Transverse colon (tissue), 4 donors: ENCODE measurements around the gene SHOX. TPM values are rescaled to one million over a fixed set of nuclear protein-coding genes. Genes with fewer than 3 reads are reported as not detected.

Experiments
- DNase-seq: peaks from one replicate; pipeline ENCODE4 v3.0.0-alpha.2; 2019
- H3K27ac ChIP-seq, 4 donors: fragments of 200-600 bp; sonication (generic); 2 replicates each; pipeline ENCODE4 v1.5.1; 2016 to 2018; ENCODE audit warnings: inconsistent platforms in 4 of 4
- H3K27me3 ChIP-seq: fragments of 200-600 bp; sonication (generic); 2 replicates; pipeline ENCODE4 v1.5.1; 2017; ENCODE audit warnings: inconsistent platforms
- H3K36me3 ChIP-seq, 4 donors: fragments of 200-600 bp; sonication (generic); 2 replicates each; pipeline ENCODE4 v1.5.1; 2017 to 2019; ENCODE audit warnings: inconsistent platforms in 4 of 4
- H3K4me1 ChIP-seq, 4 donors: fragments of 200-600 bp; sonication (generic); 2 replicates each; pipeline ENCODE4 v1.5.1; 2017 to 2020; ENCODE audit warnings: inconsistent platforms in 4 of 4
- H3K4me3 ChIP-seq, 4 donors: fragments of 200-600 bp; sonication (generic); 1 replicate in 1 of 4; 2 replicates in 3 of 4; pipeline versions ENCODE4 v1.5.1 to v1.6.1; 2017 to 2019; ENCODE audit warnings: inconsistent platforms in 4 of 4
- H3K9me3 ChIP-seq, 2 donors: fragments of 200-600 bp; sonication (generic); 2 replicates each; pipeline ENCODE4 v1.5.1; 2017 to 2019; ENCODE audit warnings: inconsistent platforms in 2 of 2
- EP300 ChIP-seq: sonication (generic); formaldehyde crosslinking; IDR thresholded peaks from one replicate; pipeline ENCODE4 v1.6.1; 2017; ENCODE audit warnings: antibody characterized with exemption, low read depth
- POLR2A ChIP-seq: fragments of 450-650 bp; IDR thresholded peaks from one replicate; pipeline ENCODE4 v1.6.1; 2016; ENCODE audit warnings: antibody characterized with exemption, mild to moderate bottlenecking, moderate library complexity
- POLR2AphosphoS5 ChIP-seq, 3 donors: sonication (generic); formaldehyde crosslinking; IDR thresholded peaks; one replicate each; pipeline ENCODE4 v1.6.1; 2016; ENCODE audit warnings: antibody characterized with exemption in 3 of 3
- WGBS, 2 donors: methylation state at CpG; one replicate each; pipeline ENCODE4 v1.1.5; 2018; ENCODE audit warnings: low coverage in 1 of 2; 5-methylcytosine and 5-hydroxymethylcytosine counted together
- in situ Hi-C, 4 donors: fragments of 200-750 bp; cut with MboI; loops; one replicate each; pipeline versions ENCODE4 v1.15.0 to v1.15.1; 2017; ENCODE audit warnings: low sequenced_read_pairs in 3 of 4, low pct_ligation_motif_present in 1 of 4, low pct_unique_long_range_greater_than_20kb in 1 of 4
- intact Hi-C: fragments of 100-400 bp; cut with DNase I; formaldehyde crosslinking; loops from one replicate; pipeline ENCODE4 v1.15.1; 2023; ENCODE audit warnings: low total_unique reads
- total RNA-seq, 4 donors: library from RNA; depleted of rRNA; stranded (reverse); fragments of >200 nt; gene quantifications; one replicate each; pipeline ENCODE4 v1.1.0, GENCODE V29; 2016
- TF ChIP-seq, protein P1 (sequence below), 5 experiments: fragments of 200-600 bp in 3 of 5; fragments of 450-650 bp in 2 of 5; sonication (generic) in 3 of 5; IDR thresholded peaks; 1 replicate in 2 of 5; 2 replicates in 3 of 5; pipeline ENCODE4 v1.5.1; 2016 to 2017; ENCODE audit warnings: antibody characterized with exemption in 5 of 5, inconsistent platforms in 3 of 5, mild to moderate bottlenecking in 2 of 5, moderate library complexity in 1 of 5

SHOX gene
- total RNA-seq, 4 donors from 2014 or later: 0.14 to 2.6 (median 0.16) TPM; not detected in 1

DNA sequence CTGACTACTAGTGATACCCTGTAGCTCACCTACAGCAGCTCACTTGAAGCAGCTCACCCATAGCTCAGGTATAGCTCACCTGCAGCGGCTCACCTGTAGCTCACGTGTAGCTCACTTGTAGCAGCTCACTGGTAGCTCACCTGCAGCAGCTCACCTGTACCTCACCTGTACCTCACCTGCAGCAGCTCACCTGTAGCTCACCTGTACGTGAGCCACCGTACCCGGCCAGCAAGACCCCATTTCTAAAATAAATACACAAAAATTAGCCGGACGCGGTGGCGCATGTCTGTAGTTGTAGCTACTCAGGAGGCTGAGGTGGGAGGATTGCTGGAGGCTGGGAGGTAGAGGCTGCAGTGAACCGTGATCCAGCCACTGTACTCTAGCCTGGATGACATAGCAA is 30.6 kb downstream of the SHOX start:
- Histone ChIP-seq H3K27me3 (no peaks in the 10 kb centered on the region), H3K27ac (no peak overlapping the region), H3K4me3 (no peak overlapping the region), H3K4me1 (no peaks in the 10 kb centered on the region), H3K9me3 (no peaks in the 10 kb centered on the region), H3K36me3 (no peaks in the 10 kb centered on the region)
- in situ Hi-C loops: no loop called here
- no peak for TF ChIP-seq POLR2A
- TF ChIP-seq, protein P1, sequence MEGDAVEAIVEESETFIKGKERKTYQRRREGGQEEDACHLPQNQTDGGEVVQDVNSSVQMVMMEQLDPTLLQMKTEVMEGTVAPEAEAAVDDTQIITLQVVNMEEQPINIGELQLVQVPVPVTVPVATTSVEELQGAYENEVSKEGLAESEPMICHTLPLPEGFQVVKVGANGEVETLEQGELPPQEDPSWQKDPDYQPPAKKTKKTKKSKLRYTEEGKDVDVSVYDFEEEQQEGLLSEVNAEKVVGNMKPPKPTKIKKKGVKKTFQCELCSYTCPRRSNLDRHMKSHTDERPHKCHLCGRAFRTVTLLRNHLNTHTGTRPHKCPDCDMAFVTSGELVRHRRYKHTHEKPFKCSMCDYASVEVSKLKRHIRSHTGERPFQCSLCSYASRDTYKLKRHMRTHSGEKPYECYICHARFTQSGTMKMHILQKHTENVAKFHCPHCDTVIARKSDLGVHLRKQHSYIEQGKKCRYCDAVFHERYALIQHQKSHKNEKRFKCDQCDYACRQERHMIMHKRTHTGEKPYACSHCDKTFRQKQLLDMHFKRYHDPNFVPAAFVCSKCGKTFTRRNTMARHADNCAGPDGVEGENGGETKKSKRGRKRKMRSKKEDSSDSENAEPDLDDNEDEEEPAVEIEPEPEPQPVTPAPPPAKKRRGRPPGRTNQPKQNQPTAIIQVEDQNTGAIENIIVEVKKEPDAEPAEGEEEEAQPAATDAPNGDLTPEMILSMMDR (IDR thresholded peaks at IDR 0.05): no peak
- TF ChIP-seq POLR2AphosphoS5 (IDR thresholded peaks at IDR 0.05): no peak
- no peak for TF ChIP-seq EP300
- WGBS, 2 donors: 89% methylated on average over 10 of the region's 10 CpGs; no CpG with 5 or more reads in 1 of the 2 donors
- intact Hi-C loops: no loop called here
- DNase-seq: no peak

GRCh38 chrX:662126-662525 is 31.5 kb downstream of the SHOX start:
- TF ChIP-seq POLR2A (no peak), EP300 (no peak), POLR2AphosphoS5 (IDR thresholded peaks at IDR 0.05) (no peak)
- TF ChIP-seq, protein P1 (IDR thresholded peaks at IDR 0.05): no peak
- WGBS, 2 donors: 61 to 83% methylated on average over 3 to 20 of the region's 20 CpGs
- H3K27me3 ChIP-seq: no peaks in the 10 kb centered on the region
- DNase-seq: no peak
- no peak overlapping the region for H3K27ac ChIP-seq
- H3K4me1 ChIP-seq: no peaks in the 10 kb centered on the region
- intact Hi-C loops: no loop called here
- in situ Hi-C loops: no loop called here
- no peak overlapping the region for H3K4me3 ChIP-seq
- H3K9me3 ChIP-seq: no peaks in the 10 kb centered on the region
- H3K36me3 ChIP-seq: no peaks in the 10 kb centered on the region

DNA sequence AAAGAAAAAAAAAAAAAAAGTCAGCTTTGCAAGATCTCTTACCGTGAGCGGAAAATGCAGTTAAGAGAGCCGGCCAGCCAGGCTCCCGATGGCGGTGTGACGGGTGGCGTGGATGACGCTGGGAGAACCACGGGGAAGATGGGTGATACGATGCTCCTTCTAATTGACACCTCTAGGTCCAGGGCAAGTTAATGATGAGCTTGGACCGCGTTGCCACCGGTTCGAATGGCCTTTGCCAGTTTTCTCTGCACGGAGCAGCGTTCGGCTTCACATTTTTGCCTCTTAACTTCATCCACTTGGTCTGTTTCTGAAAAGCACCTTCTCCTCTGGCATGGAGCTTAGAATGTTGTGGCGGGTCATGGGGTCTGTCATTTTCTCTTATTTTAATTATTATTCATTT is 33.2 kb downstream of the SHOX start:
- H3K27me3 ChIP-seq: no peaks in the 10 kb centered on the region
- no peak overlapping the region for H3K4me3 ChIP-seq
- H3K9me3 ChIP-seq: no peaks in the 10 kb centered on the region
- H3K4me1 ChIP-seq: no peaks in the 10 kb centered on the region
- H3K27ac ChIP-seq: no peak overlapping the region
- in situ Hi-C loops: no loop called here
- intact Hi-C loops: no loop called here
- TF ChIP-seq POLR2A: no peak
- no peak for TF ChIP-seq POLR2AphosphoS5 (IDR thresholded peaks at IDR 0.05)
- no peak for TF ChIP-seq EP300
- TF ChIP-seq, protein P1 (IDR thresholded peaks at IDR 0.05): no peak
- no peak for DNase-seq
- WGBS, 2 donors: 80 to 90% methylated on average over 1 to 18 of the region's 18 CpGs
- no peaks in the 10 kb centered on the region for H3K36me3 ChIP-seq

DNA sequence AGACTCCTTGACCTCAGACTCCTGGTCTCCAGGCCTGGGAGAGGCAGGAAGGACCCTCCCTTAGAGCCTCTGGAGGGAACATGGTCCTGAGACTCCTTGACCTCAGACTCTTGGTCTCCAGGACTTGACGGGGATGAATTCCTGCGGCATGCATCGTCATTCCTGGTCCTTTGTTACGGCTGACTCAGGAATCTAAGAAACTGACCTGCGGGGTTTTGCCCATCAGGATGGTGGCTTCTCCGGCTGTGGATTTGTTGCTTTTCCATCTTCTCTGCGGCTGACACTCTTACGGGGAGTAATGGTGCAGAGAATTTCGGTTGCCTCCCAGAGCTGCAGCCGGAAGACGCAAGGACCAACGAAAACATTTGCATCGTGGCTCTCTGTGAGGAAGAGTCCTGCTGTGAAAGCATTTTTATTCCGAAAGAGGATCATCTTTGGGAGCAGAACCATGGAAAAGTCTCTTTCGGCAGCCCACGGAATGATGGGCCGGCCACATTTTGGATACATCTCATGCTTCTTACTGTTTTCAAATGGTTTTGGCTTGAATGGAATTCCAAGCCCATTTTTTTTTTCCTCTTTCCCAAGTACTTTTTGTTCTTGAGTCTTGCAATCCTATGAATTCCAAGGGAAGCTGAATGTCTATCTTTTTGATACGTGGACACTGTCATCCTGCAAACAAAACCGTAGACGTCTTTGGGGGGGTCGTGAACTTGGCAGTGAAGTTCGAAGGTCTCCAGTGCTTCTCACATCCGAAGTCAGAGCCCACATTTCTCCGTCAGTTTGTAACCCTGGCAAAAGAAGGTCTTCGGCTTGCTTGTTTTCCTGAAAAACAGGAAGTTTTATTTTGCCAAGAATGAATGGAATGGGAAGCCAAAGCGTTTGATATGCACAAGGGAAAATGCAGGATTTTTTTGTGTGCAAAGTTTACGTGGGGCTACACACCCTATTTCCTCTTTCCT is 36.5 kb downstream of the SHOX start:
- Histone ChIP-seq H3K27me3 (no peaks in the 10 kb centered on the region), H3K27ac (no peak overlapping the region), H3K9me3 (no peaks in the 10 kb centered on the region), H3K36me3 (no peaks in the 10 kb centered on the region), H3K4me3 (no peak overlapping the region), H3K4me1 (no peaks in the 10 kb centered on the region)
- in situ Hi-C loops: no loop called here
- 62 to 65% methylated on average over 18 to 27 of the region's 27 CpGs for WGBS, 2 donors
- TF ChIP-seq POLR2AphosphoS5 (IDR thresholded peaks at IDR 0.05) (no peak), POLR2A (no peak), EP300 (no peak)
- TF ChIP-seq, protein P1 (IDR thresholded peaks at IDR 0.05): no peak
- intact Hi-C loops: loop anchor here (1.0 kb wide), 1 partner anchor 28 kb away; no protein-coding TSS in a partner anchor
- DNase-seq: no peak
